H1 (cell line): Measurements from ENCODE around the gene INAFM1. TPM values are rescaled to one million over a fixed set of nuclear protein-coding genes. Genes with fewer than 3 reads are reported as not detected.

Experiments used
- CTCF ChIA-PET: fragments of 300-600 bp; sonication (Branson Sonifier 250); formaldehyde crosslinking; loops from one replicate; lab custom pipeline; 2021; ENCODE audit not compliant: partially characterized antibody; lab: Charles Lee
- POLR2A ChIA-PET: fragments of 300-600 bp; sonication (Branson Sonifier 250); formaldehyde crosslinking; loops from one replicate; lab custom pipeline; 2021; ENCODE audit warnings: inconsistent platforms; ENCODE audit not compliant: partially characterized antibody; lab: Charles Lee
- DNase-seq, 2 experiments: peaks; one replicate each; pipeline versions ENCODE4 v3.0.0 to v3.0.0-alpha.2; 2010 to 2022; ENCODE audit warnings: low spot score in 2 of 2, low read depth in 1 of 2, mixed read lengths in 1 of 2
- FAIRE-seq: peaks from 2 replicates; lab custom pipeline; 2011; peaks lifted over from hg19 to GRCh38; lab: Jason Lieb, UNC
- H2AFZ ChIP-seq: 2 replicates; pipeline ENCODE4 v1.8.1; 2012; ENCODE audit warnings: low read length, inconsistent platforms
- H2AK5ac ChIP-seq: 2 replicates; pipeline ENCODE4 v1.6.1; 2013; ENCODE audit warnings: low read depth, low read length
- H2BK120ac ChIP-seq: replicated peaks from 2 replicates; pipeline ENCODE3; 2013; ENCODE audit warnings: low read depth, low read length, inconsistent platforms
- H2BK12ac ChIP-seq: 2 replicates; pipeline ENCODE4 v1.6.1; 2013; ENCODE audit warnings: low read depth, low read length
- H2BK15ac ChIP-seq: 2 replicates; pipeline ENCODE4 v1.6.1; 2013; ENCODE audit warnings: low read length
- H2BK20ac ChIP-seq: 2 replicates; pipeline ENCODE4 v1.6.1; 2013; ENCODE audit warnings: low read length
- H2BK5ac ChIP-seq: 2 replicates; pipeline ENCODE4 v1.6.1; 2013; ENCODE audit warnings: low read depth, low read length
- H3K14ac ChIP-seq: 2 replicates; pipeline ENCODE4 v1.6.1; 2013; ENCODE audit warnings: inconsistent platforms; ENCODE audit not compliant: insufficient read length
- H3K18ac ChIP-seq: 2 replicates; pipeline ENCODE4 v1.6.1; 2013; ENCODE audit warnings: low read length; ENCODE audit errors: extremely low read depth
- H3K23ac ChIP-seq: 2 replicates; pipeline ENCODE4 v1.6.1; 2013; ENCODE audit warnings: inconsistent platforms; ENCODE audit not compliant: insufficient read length
- H3K23me2 ChIP-seq: 2 replicates; pipeline ENCODE4 v1.6.1; 2013; ENCODE audit warnings: low read depth, low read length
- H3K27ac ChIP-seq: 2 replicates; pipeline ENCODE4 v1.6.1; 2011; ENCODE audit warnings: low read depth, low read length, inconsistent platforms
- H3K27me3 ChIP-seq, 4 experiments: replicated peaks in 1 of 4; 1 replicate in 1 of 4; 2 replicates in 3 of 4; pipeline versions ENCODE4 v1.6.1 to v1.8.1; 2011 to 2013; ENCODE audit warnings: low read length in 3 of 4, mild to moderate bottlenecking in 3 of 4, inconsistent platforms in 2 of 4, mixed read lengths in 2 of 4, moderate library complexity in 1 of 4; ENCODE audit not compliant: control insufficient read depth in 3 of 4, insufficient read depth in 3 of 4; ENCODE audit errors: extremely low read depth in 1 of 4
- H3K36me3 ChIP-seq, 4 experiments: 2 replicates each; pipeline versions ENCODE4 v1.6.1 to v1.8.1; 2011 to 2013; ENCODE audit warnings: mild to moderate bottlenecking in 4 of 4, low read length in 3 of 4, moderate library complexity in 2 of 4, control low read depth in 1 of 4, inconsistent platforms in 1 of 4; ENCODE audit not compliant: insufficient read depth in 4 of 4, control insufficient read depth in 2 of 4
- H3K4ac ChIP-seq: replicated peaks from 2 replicates; pipeline ENCODE3; 2013; ENCODE audit warnings: low read length, low read depth, mixed read lengths, inconsistent platforms; ENCODE audit not compliant: insufficient read length
- H3K4me1 ChIP-seq, 4 experiments: replicated peaks in 1 of 4; 1 replicate in 1 of 4; 2 replicates in 3 of 4; pipeline versions ENCODE4 v1.6.1 to v1.8.1; 2011 to 2013; ENCODE audit warnings: low read length in 3 of 4, inconsistent platforms in 2 of 4, mixed read lengths in 1 of 4; ENCODE audit not compliant: insufficient read depth in 4 of 4, control insufficient read depth in 3 of 4
- H3K4me2 ChIP-seq, 2 experiments: 2 replicates each; pipeline versions ENCODE4 v1.6.1 to v1.8.1; 2011 to 2013; ENCODE audit warnings: low read depth in 2 of 2, low read length in 2 of 2, control low read depth in 1 of 2, inconsistent platforms in 1 of 2, mild to moderate bottlenecking in 1 of 2; ENCODE audit not compliant: insufficient read depth in 1 of 2
- H3K4me3 ChIP-seq, 4 experiments: fragments of 200-600, 300-600 bp in 1 of 4; sonication (generic), shearing (Covaris generic), sonication (Bioruptor Twin) in 1 of 4; 2 replicates each; pipeline versions ENCODE4 v1.5.1 to v1.8.1; 2011 to 2016; ENCODE audit warnings: low read length in 4 of 4, low read depth in 3 of 4, control low read depth in 2 of 4, inconsistent platforms in 2 of 4, mild to moderate bottlenecking in 2 of 4, mixed read lengths in 1 of 4, moderate library complexity in 1 of 4; ENCODE audit not compliant: insufficient read depth in 2 of 4; ENCODE audit errors: extremely low read depth in 1 of 4
- H3K56ac ChIP-seq: replicated peaks from 2 replicates; pipeline ENCODE3; 2013; ENCODE audit warnings: low read depth, mild to moderate bottlenecking, mixed read lengths, low read length, inconsistent platforms; ENCODE audit not compliant: insufficient read length
- H3K79me1 ChIP-seq: 2 replicates; pipeline ENCODE4 v1.6.1; 2013; ENCODE audit warnings: low read depth, low read length, control low read depth
- H3K79me2 ChIP-seq, 2 experiments: 2 replicates each; pipeline versions ENCODE4 v1.6.1 to v1.8.1; 2012 to 2013; ENCODE audit warnings: low read length in 2 of 2, mild to moderate bottlenecking in 2 of 2, inconsistent platforms in 1 of 2; ENCODE audit not compliant: insufficient read depth in 2 of 2, control insufficient read depth in 1 of 2
- H3K9ac ChIP-seq, 4 experiments: replicated peaks in 1 of 4; 1 replicate in 1 of 4; 2 replicates in 3 of 4; pipeline versions ENCODE4 v1.6.1 to v1.8.1; 2011 to 2013; ENCODE audit warnings: low read depth in 3 of 4, low read length in 3 of 4, control low read depth in 2 of 4, mild to moderate bottlenecking in 2 of 4, moderate library complexity in 2 of 4, inconsistent platforms in 1 of 4; ENCODE audit errors: extremely low read depth in 1 of 4
- H3K9me3 ChIP-seq, 2 experiments: 2 replicates each; pipeline versions ENCODE4 v1.6.1 to v1.8.1; 2012 to 2013; ENCODE audit warnings: mild to moderate bottlenecking in 2 of 2, moderate library complexity in 2 of 2, control low read depth in 1 of 2, inconsistent platforms in 1 of 2, low read depth in 1 of 2, low read length in 1 of 2, mixed read lengths in 1 of 2; ENCODE audit not compliant: insufficient read depth in 2 of 2
- H4K20me1 ChIP-seq, 2 experiments: replicated peaks in 1 of 2; 2 replicates each; pipeline versions ENCODE3 to v1.8.1; 2011 to 2013; ENCODE audit warnings: inconsistent platforms in 2 of 2, low read length in 2 of 2, mild to moderate bottlenecking in 1 of 2; ENCODE audit not compliant: insufficient read depth in 2 of 2, control insufficient read depth in 1 of 2
- H4K5ac ChIP-seq: 2 replicates; pipeline ENCODE4 v1.6.1; 2013; ENCODE audit warnings: low read length, low read depth, mixed read lengths, inconsistent platforms; ENCODE audit not compliant: insufficient read length
- H4K8ac ChIP-seq: 2 replicates; pipeline ENCODE4 v1.8.0; 2013; ENCODE audit warnings: mild to moderate bottlenecking, moderate library complexity, low read length, inconsistent platforms; ENCODE audit not compliant: insufficient read depth; ENCODE audit errors: extremely low read depth
- H4K91ac ChIP-seq: replicated peaks from 2 replicates; pipeline ENCODE3; 2013; ENCODE audit warnings: low read length, mixed read lengths, inconsistent platforms; ENCODE audit not compliant: insufficient read length
- BACH1 ChIP-seq: IDR thresholded peaks from 2 replicates; pipeline ENCODE4 v1.6.1; 2012; ENCODE audit warnings: low read length, improper control_type of control experiment
- CHD2 ChIP-seq: IDR thresholded peaks from 2 replicates; pipeline ENCODE4 v1.6.1; 2012; ENCODE audit warnings: low read length, improper control_type of control experiment
- EZH2 ChIP-seq: fragments of 200-600 bp; sonication (generic); IDR thresholded peaks from 2 replicates; pipeline ENCODE4 v1.7.1; 2012; ENCODE audit warnings: low read depth, mild to moderate bottlenecking, moderate library complexity, low read length, inconsistent platforms; ENCODE audit not compliant: severe bottlenecking
- GABPA ChIP-seq: IDR thresholded peaks from 2 replicates; pipeline ENCODE4 v1.6.1; 2011; ENCODE audit warnings: mild to moderate bottlenecking, low read length, moderate library complexity, borderline replicate concordance; ENCODE audit not compliant: insufficient read depth
- NANOG ChIP-seq: IDR thresholded peaks from 2 replicates; pipeline ENCODE4 v1.6.1; 2011; ENCODE audit warnings: low read length, low read depth, mild to moderate bottlenecking, inconsistent platforms; ENCODE audit not compliant: insufficient read depth, poor library complexity, severe bottlenecking
- SRF ChIP-seq: IDR thresholded peaks from 2 replicates; pipeline ENCODE4 v1.6.1; 2011; ENCODE audit warnings: mild to moderate bottlenecking, low read depth, low read length, moderate library complexity
- TAF1 ChIP-seq: IDR thresholded peaks from 2 replicates; pipeline ENCODE4 v1.6.1; 2011; ENCODE audit warnings: mild to moderate bottlenecking, low read depth, low read length
- USF2 ChIP-seq: IDR thresholded peaks from 2 replicates; pipeline ENCODE4 v1.6.1; 2011; ENCODE audit warnings: low read length, improper control_type of control experiment
- WGBS, 2 experiments: shearing (Covaris generic) in 1 of 2; methylation state at CpG; one replicate each; pipeline versions ENCODE4 v1.1.6 to v1.1.7; 2013 to 2015; ENCODE audit warnings: low lambda C conversion rate in 2 of 2, mixed read lengths in 2 of 2, inconsistent platforms in 1 of 2, low coverage in 1 of 2, missing lambda C conversion rate in 1 of 2; ENCODE audit not compliant: insufficient replicate concordance in 2 of 2, insufficient coverage in 1 of 2, insufficient read length in 1 of 2; ENCODE audit errors: extremely low coverage in 1 of 2, missing lambda C conversion rate in 1 of 2; 5-methylcytosine and 5-hydroxymethylcytosine counted together
- polyA plus RNA-seq, 7 experiments: library from polyadenylated mRNA; depleted of rRNA in 3 of 7; stranded (reverse) in 5 of 7; unstranded in 2 of 7; fragments of >200 nt in 5 of 7; fragments of 200-250 nt in 2 of 7; gene quantifications; 1 replicate in 5 of 7; 2 replicates in 1 of 7; 4 replicates in 1 of 7; pipeline versions ENCODE4 v1.2.1 to v1.2.3, GENCODE V29; 2011 to 2013; ENCODE audit warnings: missing spikeins in 2 of 7, mixed read lengths in 2 of 7
- total RNA-seq: library from RNA; stranded (reverse); fragmentation: NEBNext Ultra II Directional; extraction: Animal tissue kit (Norgen Biotek cat#: 25700); gene quantifications from 2 replicates; pipeline ENCODE4 v1.2.1, GENCODE V29; 2021

The INAFM1 gene
- total and polyA plus RNA-seq, 2 of the 8 experiments (the other 6 are each of a cell fraction or from before 2014, with no cell fraction given) = 2.6 to 3.4 TPM

GRCh38 chr19:47267350-47267759 lies 7.3 kb upstream of the INAFM1 start:
- Histone ChIP-seq H2BK15ac (no peak overlapping the region), H3K4ac (no peak overlapping the region), H3K27ac (no peak overlapping the region), H3K9me3 (no peaks in the 10 kb centered on the region), H3K9ac (no peak overlapping the region), H2AK5ac (no peak overlapping the region), H2AFZ (no peak overlapping the region), H2BK20ac (no peak overlapping the region), H3K79me2 (no peaks in the 10 kb centered on the region), H3K79me1 (no peaks in the 10 kb centered on the region; the same call in 1 of the 2 replicates), H3K56ac (no peak overlapping the region), H3K23me2 (peaks cover 2% of the 10 kb centered on the region; the same call in 1 of the 2 replicates), H3K18ac (no peak overlapping the region), H2BK12ac (no peak overlapping the region), H3K23ac (no peak overlapping the region), H4K8ac (no peak overlapping the region), H4K5ac (no peak overlapping the region), H3K4me3 (no peak overlapping the region), H3K14ac (no peak overlapping the region), H3K4me1 (peaks cover 0 to 5% (median 1%) of the 10 kb centered on the region in 4 experiments; a peak in 6 of 7 replicates), H3K36me3 (peaks cover 5 to 34% (median 19%) of the 10 kb centered on the region in 4 experiments; a peak in 7 of 8 replicates), H3K4me2 (no peak overlapping the region), H3K27me3 (no peaks in the 10 kb centered on the region), H4K91ac (no peak overlapping the region), H4K20me1 (peaks cover 3 to 13% of the 10 kb centered on the region in 2 experiments), H2BK120ac (no peak overlapping the region), H2BK5ac (no peak overlapping the region)
- CTCF ChIA-PET = interaction anchor here (0.6 to 1.9 kb wide), 2 partner anchors 18 to 26 kb away, joined by 3 to 4 read pairs; no protein-coding TSS in a partner anchor
- FAIRE-seq (no peak), DNase-seq (no peak)
- 94% methylated on average over 14 of the region's 14 CpGs; no CpG with 5 or more reads in 1 of the 2 experiments for WGBS, 2 experiments
- POLR2A ChIA-PET = interaction anchor here (4.0 to 6.2 kb wide), 2 partner anchors 6 to 10 kb away, joined by 16 to 49 read pairs; no protein-coding TSS in a partner anchor
- TF ChIP-seq EZH2 (no peak), TAF1 (no peak), USF2 (no peak), BACH1 (no peak), NANOG (no peak), CHD2 (no peak), GABPA (no peak), SRF (no peak)
